Renal cortical epithelial cell (primary cell): ENCODE data around the gene POLG. TPM values are rescaled to one million over a fixed set of nuclear protein-coding genes. Genes with fewer than 3 reads are reported as not detected.
A peak's percentile ranks its signal among the peaks of the same experiment; 100 is the strongest.

Experiments used
- DNase-seq: peaks from one replicate; pipeline ENCODE4 v3.0.0-alpha.2; 2011; ENCODE audit warnings: low read depth
- total RNA-seq: library from RNA; depleted of rRNA; stranded (reverse); fragments of >200 nt; gene quantifications from 2 replicates; pipeline ENCODE4 v1.2.3, GENCODE V29; 2014

POLG gene
- total RNA-seq, 1 donor from 2014 or later: 90.6 TPM

DNA sequence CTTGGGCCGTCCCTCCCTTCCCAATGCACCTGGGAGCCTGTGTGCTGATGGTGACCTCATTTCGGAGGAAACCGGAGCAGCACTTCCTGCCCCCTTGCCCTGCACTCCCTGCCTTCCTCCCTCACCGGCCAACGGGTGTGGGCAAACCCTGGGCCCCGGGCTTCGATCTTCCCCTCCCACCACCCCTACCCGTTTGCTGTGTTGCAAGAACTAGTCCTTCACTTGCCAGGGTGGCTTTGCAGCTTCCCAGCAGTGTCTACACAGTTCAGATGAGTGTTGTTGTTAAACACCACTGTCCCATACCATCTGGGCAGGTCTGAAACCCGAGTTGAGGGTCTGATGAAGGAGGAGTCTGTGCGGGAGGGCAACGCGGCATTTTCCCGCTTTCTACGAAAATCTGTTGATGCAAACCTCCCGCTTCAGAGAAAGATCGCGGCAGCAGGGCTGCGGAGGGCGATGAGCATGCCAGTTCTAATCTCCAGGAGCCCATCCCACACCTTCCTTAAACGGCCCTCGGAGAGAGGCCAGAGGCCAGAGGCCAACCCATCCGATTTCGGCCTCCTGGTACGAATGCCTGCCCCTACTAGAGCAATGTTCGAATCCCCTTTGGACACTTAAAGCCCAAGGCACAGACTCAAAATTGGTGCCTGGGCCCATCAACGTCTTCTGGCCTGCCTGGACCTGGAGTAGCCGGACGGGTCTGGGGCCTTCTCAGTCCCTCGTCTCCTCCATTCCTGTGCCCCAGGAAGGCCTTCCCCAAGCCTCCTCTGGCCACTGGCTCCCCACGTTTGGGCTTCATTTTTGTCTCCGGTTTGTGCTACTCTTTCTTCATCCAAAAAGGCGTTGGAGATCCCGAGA is 35.7 kb upstream of the POLG start:
- DNase-seq: no peak

DNA sequence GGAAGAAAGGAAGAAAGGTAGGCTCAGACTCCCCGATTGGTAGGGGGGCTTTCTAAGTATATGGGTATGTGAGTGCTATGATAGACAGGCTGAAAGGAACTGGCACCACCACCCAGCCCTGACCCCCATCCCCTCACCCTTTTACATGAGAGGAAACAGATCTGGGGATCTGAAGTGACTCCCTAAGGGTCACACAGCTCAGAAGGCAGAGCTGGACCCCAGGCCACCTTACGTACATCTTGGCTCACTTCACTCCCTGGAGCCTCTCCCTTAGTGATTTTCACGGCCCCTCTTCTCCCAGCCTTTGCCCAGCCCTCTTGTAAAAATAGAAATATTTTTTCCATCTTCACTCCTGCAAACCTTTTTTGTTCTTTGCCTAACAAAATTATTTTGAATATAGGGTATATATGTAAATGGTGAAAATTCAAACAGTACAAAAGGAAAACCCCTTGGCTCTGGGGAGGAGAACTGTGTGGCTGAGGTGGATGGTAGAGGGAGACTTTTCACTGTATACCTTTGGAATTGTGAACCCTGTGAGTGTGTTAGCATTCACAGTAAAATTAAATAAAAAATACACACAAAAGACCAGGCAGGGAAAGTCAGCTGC is 34.8 kb upstream of the POLG start:
- no peak for DNase-seq

DNA sequence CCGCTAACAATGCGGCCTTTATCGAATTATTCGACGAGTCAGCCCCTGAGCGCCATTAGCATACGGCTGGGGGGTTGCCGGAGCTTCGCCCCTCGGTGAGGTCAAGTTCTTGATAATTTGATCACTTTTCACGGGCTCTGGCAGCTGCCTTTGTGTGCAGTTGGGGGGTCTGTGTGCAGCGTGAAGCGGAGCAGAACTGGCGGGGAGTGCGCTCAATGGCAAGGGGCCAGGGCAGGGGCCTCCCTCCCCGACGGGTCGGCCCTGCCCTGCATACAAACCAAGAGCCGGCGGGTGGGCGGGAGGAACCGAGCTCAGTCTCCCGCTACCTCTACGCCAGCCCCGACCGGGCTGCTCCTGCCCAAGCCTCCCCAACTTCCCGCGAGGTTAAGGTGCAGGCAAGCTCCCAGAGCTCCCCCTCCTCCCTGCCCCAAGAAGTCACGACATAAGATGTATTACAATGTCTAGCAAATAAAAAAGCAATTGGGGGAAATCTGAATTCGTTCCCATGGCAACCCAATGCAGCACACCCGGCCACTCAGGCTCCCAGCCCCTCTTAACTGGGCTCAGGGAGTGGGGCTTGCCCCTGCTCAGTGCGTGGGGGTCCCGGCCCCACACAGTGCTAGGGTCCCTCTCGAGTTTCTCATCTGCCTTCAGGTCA is 34.1 kb upstream of the POLG start:
- no peak for DNase-seq

DNA sequence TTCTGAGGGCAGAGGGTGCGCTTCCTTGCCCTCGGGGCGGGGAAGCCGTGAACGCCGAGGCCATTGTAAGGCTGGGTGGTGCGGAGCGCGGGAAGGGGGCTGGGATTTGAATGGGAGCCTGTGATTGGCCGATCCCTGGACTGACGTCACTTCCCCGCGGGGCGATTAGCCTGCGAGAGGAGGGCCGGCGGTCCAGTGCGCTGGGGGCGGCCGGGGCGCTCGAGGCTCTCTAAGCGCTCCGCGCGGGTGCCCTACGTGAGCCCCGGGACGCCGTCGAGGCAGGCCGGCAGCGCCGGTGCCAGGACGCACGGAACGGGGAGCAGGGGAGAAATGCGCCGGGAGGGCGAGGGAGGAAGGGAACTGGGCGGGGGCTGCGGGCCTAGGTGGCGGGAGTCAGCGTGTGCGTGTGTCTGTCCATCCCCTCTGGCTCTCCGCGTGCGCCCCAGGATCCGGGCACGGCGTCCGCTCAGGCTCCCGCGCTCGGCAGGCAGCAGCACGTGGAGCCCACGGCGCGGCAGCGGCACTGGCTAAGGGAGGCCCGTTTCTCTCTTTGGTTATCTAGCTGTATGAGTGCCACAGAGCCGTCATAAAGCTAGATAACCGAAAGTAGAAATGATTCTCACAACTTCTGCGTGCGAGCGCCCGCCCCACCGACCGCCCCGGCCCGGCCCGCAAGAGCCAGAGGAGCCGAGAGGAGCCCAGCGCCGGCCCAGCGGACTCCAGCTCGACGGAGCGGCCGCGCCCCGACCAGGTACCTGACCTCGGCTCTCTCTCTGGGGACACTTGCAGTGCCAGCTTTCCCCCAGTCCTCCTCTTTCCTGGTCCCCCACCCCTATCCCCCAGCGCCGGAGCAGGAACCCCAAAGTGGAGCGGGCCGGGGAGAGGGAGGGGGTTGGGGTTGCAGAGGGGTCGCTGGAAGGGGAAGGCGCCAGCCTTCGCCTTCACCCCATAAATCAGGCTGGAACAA is 33.1 kb upstream of the POLG start:
- no peak for DNase-seq

DNA sequence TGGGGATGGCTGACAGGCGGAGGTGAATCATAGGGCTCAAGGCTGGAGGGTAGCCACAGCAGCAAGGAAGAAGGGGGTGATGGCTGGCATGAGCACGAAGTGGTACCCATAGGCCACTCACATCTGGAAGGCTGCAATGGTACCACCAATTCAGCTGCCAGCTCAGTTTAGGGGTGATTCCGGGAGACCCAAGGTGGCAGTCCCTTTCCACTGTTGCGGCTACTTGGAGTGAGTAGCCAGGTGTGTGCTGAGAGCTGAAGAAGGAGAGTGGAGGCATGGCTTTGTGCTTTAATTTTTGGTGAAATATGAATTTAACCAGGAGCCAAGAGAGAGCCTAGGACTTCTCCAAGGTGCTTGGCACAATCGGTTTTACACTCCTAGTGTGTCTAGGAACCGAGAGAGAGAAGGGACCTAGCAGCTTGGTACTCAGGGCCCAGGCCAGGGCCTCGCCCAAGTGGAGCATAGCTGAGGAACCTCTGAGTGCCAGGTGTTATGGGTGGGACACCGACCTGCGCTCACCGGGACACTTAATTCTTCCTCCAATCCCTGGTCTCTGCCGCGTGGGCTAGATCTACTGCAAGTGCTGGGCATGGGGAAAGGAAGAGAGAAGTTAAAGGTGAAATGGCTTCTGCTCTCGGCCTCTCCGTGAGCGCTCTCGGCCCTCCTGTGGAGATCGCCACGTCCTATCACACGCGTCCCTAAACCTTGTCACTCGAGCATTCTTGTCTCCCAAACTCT is 32.2 kb upstream of the POLG start:
- no peak for DNase-seq

DNA sequence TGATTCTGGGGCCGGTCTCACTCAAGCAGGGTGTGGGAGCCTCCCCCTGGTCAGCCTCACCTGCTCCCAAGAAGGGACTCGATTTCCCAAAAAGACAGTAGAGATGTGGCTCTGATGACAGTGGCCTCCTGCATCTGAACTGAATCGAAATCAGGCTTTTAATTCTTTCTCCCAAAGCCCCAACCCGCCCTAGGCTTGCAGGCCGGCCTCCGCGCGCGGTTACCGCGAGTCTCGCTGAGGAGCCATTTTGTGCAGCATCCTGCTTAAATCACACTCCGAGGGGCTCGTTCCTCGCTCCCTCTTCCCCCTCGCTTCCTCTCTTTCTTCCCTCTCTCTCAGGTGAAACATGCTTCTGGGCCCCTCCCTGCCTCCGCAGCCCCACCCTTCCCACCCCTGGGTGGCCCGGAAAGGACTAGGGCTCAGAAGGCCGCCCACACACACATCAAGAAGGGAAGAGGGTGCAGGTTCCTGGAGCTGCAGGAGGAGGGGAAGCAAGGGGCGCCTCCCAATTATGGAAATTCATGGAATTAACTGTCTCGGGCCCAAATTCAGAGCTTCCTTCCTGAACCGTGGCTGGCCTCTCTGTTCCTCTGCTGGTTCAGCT is 30.9 kb upstream of the POLG start:
- DNase-seq: no peak

DNA sequence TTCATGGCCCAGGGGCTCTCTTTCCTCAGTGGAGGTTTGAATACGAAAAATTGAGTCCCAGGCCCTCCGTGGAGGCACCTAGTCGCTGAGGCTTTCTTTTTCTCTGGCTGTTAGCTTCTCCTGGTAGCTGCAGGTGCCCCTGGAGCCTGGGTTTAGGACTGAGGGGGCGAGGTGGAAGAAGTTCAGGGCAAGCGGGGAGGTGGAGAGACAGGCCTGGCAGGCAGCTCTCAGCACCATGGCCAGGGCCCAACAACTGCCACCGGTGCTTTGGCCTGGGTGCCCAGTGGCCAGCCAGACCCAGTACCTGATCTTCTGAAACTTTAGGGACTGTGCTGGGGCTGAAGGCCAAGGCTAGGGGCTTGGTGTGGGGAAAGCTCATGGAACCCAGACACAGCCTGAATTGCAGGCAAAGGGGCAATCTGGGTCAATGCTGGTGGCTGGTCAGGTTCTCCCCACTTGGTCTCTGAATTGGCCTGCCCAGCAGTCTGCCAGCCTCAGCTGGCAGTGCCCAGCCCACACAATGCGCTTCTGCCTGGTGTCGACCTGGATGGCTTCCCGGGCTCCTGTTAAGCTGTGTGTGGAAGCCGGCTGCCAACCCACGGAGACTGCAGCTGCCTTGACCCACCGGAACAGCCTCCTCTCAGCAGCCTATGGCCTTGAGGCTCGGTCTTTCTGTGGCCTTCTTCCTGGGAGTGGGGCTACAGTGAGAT is 30.3 kb upstream of the POLG start:
- DNase-seq: no peak

DNA sequence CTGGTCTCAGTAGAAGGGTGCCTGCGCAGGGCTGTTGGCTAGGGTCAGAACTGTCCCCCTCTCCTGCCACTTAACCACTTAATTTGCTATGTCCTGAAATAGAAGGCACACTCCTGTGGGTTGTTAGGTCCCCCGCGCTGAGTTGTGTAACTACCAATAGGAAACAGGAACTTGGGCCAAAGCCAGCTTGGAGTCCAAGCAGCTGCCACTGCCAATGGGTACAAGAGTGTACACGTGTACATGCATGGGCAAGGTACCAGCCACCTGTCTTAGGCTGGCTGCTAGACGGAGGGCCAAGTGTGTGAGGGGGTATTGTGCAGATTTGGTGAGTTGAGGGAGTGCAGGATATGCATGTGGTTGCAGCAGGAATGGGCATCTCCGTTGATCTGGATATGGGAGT is 29.7 kb upstream of the POLG start:
- DNase-seq: no peak

DNA sequence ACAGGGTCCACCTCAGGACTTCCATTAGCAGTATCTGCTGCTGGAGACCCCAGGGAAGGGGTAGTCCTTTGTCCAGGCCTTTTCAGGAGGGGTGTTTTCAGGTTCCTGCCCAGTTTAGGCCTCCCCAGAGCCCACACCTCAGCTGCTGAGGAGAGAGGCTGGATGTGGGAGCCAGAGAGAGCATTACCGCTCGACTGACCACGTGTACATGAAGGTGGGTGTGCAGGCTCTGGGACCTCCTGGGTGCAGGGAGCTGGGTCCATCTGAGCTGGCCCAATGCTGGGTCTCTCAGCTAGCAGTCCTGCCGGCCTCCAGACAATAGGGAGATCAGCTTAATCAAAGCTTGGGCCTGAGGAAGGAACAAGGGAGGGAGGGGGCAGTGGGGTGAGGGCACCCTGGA is 29.1 kb upstream of the POLG start:
- DNase-seq: no peak

DNA sequence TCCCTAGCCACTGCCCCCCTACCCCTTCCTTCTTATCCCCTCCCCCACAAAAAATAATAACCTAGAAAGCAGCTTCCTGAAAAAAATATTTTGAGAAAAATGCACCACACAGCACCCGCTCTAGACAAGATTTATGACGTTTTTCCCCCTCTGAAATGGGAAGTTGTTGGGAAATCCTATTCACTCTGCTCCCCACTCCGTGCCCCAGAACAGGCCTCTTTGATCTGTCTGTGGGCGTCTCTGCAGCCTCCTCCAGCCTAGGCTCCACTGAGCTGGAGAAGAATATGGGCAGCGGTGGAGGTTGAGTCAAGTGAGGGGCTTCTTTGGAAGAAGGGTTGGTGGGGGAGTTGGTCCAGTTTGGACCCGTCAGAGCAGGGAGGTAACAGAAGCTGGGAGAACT is 28.5 kb upstream of the POLG start:
- no peak for DNase-seq

DNA sequence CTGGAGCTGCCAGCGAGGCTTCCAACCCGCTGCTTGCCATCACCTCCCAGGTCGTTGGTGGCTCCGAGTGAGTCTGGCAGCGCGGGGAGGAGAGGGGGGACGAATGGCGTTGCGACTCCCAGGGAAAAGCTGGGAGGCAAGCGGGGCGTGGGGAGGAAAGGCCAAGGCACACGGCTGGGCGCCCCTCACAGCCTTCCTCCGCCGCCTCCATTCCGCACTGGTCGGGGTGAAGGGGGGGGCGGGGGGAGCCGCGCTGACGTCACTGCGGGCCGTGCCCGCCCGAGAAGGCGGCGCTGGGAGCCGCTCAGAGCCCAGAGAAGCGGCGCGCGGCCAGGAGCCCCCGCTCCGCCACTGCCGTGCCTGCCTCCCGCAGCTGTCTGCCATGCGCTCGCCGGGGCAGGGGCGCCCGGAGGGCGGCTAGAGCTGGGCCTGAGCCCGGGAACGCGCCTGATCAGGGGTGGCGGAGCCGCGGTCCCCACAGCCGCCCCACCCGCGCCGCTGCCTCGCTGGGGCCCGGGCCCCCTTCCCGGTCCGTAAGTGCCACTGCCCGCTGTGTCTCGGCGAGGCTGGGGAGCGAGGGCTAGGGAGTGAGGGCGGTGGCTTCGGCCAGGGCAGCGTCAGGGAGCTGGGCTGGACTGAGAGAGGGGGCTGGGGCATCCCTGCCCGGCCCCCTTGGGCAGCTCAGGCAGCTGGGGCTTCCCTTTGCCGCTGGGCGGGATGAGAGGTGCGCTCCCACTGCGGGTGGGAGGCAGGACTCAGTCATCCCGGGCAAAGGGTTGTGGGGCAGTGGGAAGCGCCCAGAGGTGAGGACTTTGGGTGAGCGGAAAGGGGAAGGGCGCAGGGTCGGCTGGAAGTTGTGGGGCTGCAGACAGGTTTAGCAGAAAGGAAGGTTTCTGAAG is 27.8 kb upstream of the POLG start:
- DNase-seq: no peak

DNA sequence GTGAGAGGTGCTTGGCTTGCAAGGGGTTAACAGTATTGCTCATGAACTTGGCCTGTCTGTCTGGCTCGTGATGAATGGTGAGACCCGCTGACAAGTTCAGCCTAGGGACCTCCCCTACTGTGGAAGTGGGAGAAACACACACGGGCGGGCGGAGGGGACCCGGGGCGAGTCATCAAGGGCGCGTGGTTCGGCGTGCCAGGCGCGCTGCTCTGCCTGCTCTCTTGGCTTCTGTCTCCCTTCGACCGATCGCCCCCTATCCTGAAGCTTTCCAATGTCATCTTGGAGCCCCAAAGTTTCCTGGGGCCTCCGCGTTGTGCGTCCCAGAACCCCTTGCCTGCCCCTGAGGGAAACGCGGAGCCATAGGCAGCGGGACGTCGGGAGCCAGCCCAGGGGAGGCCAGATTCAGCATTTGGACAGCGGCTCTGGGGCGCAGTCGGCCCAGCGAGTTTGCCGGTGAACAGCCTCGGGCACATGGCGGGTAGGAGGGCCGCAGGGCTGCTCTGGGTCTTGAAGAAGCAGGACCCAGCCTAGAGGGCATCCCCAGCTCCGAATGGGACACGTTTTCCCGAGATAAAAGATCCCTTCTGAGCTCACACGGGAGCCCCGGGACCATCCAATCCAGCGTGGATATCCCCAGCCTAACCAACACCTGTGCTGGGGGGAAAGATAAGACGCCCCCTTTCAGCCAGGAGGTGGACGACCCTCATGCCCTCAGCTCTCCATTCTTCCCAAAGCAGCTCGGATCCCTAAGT is 27.0 kb upstream of the POLG start:
- DNase-seq: peak; percentile 19

DNA sequence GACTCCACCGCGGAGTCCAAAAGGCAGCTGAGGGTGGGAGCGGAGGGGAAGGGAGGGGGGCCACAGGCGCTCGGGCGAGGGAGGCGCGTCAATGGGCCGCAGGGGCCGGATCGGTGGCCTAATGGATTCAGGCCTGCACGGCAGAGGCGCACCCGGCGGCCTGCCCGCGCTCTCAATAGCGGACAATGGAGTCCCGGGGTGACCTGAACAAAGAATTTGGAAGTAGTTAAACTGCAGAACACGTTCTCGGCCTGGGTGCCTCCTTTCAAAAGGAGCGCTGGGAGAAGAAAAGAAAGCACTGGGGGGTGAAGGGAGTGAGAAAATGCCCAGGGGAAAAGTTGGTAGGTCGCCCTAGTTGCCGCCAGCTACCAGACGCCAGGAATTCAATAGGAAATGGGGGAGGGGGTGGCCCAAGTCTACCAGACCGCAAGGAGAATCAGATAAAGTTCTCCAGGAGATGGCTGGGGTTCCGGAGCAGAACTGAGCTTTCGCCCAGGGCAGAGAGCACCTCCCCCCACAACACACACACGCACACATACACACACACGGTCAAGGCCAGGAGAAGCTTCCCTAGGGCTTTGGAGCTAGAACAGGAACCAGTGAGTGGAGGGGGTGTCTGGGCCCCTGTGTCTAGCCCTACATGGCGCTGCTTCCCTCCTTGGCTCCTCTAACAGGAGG is 25.8 kb upstream of the POLG start:
- DNase-seq: no peak

DNA sequence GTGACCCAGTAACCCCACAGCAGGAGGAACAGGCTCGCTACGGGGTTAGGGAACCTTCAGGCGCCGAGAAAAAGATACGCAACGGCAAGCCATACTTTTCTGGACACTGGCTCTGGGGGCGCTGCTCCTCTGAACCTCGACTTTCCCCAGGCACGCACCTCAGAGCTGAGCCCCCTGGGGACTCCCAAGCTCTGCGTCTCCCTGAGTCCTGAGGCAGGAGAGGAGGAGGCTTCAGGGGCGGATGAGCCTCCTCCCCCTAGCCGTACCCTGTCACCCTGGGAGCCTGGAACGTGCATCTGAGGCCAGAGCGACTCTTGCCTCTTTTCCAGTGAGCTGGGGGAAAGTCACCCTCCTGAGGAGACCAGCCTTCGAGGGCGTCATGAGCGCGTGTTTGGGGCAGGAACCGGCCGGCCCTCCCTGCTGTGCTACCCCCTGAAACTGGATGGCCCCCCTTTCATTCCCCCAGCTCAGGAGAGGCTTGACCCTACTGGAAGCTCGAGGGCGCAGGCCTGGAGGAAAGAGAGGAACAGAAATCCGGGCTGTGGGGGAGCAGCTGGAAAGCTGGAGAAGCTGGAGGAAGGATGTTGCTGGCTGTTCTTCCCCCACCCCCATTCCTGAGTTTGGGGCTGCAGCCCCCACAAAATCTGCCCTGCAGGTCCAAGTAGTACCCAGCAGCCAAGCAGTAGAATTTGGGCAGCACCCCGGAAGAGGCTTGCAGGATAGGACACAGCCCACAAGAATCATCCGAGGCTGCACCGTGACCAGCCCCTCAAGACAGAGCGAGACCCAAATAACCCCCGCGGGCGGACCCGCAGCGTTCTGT is 25.1 kb upstream of the POLG start:
- no peak for DNase-seq

DNA sequence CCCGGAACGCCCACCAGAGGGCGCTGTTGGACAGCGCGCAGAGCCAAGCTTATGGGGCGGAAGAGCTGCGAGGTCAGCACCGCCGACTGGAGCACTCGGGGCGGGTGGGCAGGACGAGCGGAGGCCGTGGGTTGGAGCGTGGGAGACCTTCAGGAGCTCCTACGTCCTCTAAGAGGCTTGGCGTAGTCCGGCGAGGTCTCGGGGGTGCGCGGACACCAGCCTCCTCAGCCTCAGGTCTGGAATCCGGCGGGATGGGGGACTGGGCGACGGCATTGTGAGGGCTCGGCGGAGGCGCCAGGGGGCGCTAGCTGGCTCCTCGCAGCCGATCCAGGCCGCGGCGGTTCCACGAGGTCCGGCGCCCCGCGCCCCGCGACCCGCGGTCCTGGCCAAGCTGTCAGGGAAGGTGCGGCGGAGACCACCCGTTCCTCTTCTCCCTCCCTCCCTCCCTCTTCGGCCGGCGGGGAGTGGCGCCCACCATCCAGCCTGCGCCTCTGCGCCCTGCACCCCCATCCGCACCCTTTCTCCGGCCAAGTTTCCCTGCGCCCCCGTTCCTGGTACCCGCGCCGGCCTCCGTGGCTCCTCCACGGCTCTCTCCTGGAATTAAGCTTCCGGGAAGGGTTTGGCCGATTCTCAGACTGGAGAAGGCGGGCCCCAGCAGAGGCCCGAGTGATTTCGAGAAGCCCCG is 24.3 kb upstream of the POLG start:
- DNase-seq: peak; percentile 39

DNA sequence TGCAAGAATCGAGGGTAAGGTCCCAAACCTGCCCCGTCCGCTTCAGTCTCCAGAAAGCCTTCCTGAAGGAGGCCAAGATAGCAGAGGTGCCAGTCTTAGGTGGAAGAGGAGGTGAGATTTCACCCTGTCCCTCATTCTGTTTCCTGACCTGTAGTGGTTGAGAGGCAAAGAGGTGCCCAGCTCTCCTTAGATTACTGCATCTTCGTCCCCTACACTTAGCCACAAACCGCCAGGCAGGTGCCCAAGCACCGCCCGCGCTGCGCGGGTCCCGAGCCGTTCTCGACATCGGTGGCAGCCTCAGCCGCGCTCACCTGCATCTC is 23.8 kb upstream of the POLG start:
- no peak for DNase-seq
